Ishikawa (cell line): Measurements from ENCODE around the gene CHAF1A.

Experiments used
- CEBPB ChIP-seq: IDR thresholded peaks from 2 replicates; pipeline ENCODE4 v1.6.1; 2012
- CREB1 ChIP-seq: IDR thresholded peaks from 2 replicates; pipeline ENCODE4 v1.6.1; 2012; ENCODE audit warnings: low read depth
- EGR1 ChIP-seq: IDR thresholded peaks from 2 replicates; pipeline ENCODE4 v1.6.1; 2012
- EP300 ChIP-seq: IDR thresholded peaks from 2 replicates; pipeline ENCODE4 v1.6.1; 2012; ENCODE audit warnings: borderline replicate concordance
- FOXM1 ChIP-seq: IDR thresholded peaks from 2 replicates; pipeline ENCODE4 v1.6.1; 2012; ENCODE audit warnings: low read depth, borderline replicate concordance
- NFIC ChIP-seq: IDR thresholded peaks from 2 replicates; pipeline ENCODE4 v1.6.1; 2012
- RAD21 ChIP-seq: IDR thresholded peaks from 2 replicates; pipeline ENCODE4 v1.6.1; 2012; ENCODE audit warnings: low read depth
- TAF1 ChIP-seq: IDR thresholded peaks from 2 replicates; pipeline ENCODE4 v1.6.1; 2012; ENCODE audit warnings: low read depth, mild to moderate bottlenecking
- TCF12 ChIP-seq: IDR thresholded peaks from 2 replicates; pipeline ENCODE4 v1.6.1; 2012; ENCODE audit warnings: low read depth
- TEAD4 ChIP-seq: IDR thresholded peaks from 2 replicates; pipeline ENCODE4 v1.6.1; 2012
- YY1 ChIP-seq: IDR thresholded peaks from 2 replicates; pipeline ENCODE4 v1.6.1; 2012; ENCODE audit warnings: low read depth
- ZBTB7A ChIP-seq: IDR thresholded peaks from 2 replicates; pipeline ENCODE4 v1.6.1; 2012; ENCODE audit warnings: low read depth
- TF ChIP-seq, protein P1 (sequence below): IDR thresholded peaks from 2 replicates; pipeline ENCODE4 v1.6.1; 2012
- TF ChIP-seq, protein P2 (sequence below): IDR thresholded peaks from 2 replicates; pipeline ENCODE4 v1.6.1; 2012
- TF ChIP-seq, protein P3 (sequence below): IDR thresholded peaks from 2 replicates; pipeline ENCODE4 v1.6.1; 2012; ENCODE audit warnings: low read depth, mild to moderate bottlenecking

The CHAF1A gene

DNA sequence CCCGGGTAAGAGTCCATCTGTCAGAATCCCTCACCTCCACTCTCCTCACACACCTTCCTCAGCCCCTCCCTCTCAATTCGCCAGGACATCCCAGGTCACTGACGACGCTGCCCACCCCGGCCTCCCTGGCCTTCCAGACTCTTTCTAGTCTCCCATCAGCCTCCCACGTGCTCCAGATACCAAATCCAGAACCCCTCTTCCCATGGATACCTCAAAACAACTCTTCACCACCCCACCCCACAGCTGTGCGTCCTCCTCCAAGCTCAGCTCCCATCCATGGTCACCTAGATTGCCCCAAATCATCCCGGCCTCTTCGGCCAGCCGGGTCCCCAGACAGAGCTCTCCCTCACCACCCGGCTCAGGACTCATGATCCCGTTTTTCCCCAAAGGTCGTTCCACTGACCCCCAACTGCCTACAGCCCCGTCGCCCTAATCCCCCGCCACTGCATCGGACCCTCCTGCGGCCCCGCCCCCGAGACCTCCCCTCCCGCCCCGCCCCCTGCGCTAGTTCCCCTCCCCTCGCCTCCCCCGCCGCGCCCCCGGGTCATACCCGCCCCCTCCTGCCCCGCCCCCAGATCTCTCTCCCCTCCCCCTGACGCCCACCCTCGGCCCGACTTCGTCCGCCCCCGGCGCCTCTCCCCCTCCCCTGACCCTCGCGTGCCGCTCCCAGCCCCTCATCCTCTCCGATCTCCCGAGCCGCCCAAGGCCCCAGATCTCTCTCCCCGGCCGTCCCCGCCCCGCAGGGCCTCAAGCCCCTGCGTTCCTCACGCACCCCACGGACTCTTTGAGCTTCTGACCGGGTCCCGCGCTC lies 54.6 kb downstream of the CHAF1A start:
- TF ChIP-seq ZBTB7A (no peak), RAD21 (no peak), YY1 (no peak), CEBPB (no peak), TCF12 (no peak), EGR1 (no peak), CREB1 (no peak), TEAD4 (no peak), TAF1 (no peak), FOXM1 (no peak)
- TF ChIP-seq, protein P1, sequence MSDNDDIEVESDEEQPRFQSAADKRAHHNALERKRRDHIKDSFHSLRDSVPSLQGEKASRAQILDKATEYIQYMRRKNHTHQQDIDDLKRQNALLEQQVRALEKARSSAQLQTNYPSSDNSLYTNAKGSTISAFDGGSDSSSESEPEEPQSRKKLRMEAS = no peak
- TF ChIP-seq, protein P2, sequence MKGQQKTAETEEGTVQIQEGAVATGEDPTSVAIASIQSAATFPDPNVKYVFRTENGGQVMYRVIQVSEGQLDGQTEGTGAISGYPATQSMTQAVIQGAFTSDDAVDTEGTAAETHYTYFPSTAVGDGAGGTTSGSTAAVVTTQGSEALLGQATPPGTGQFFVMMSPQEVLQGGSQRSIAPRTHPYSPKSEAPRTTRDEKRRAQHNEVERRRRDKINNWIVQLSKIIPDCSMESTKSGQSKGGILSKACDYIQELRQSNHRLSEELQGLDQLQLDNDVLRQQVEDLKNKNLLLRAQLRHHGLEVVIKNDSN = no peak

DNA sequence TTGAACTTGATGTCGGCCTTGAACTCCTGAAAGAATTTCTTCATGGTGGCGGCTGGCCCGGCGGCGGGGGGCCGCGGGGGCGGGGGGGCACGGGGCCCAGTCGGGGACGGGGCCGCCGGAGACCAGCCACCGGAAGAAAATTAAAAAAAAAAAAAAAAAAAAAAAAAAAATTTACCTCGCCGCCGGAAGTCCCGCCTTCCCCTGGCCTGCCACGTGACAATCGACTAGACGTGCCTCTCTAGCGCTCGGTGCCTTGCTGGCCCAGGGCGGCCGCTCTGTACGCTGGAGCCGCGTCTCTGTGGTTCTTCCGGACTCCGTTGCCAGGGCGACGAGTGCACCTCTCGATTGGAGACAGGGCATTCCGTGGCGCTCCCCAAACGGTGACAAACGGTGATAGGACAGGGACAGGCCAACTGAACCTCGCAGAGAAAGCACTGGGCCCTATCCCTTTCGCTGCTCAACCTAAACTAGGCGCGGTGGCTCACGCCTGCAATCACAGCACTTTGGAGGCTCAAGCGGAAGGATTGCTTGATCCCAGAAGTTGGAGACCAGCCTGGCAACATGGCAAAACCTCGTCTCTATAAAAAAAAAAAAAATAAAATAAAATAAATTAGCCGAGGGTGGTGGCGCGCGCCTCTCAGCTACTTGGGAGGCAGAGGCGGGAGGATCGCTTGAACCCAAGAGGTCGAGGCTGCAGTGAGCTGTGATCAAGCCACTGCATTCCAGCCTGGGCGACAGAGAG lies 55.4 kb downstream of the CHAF1A start, which contains the start of gene UBXN6:
Gene UBXN6, minus strand, starts transcription at position 141 of the 742 bp plus-strand sequence. Its CDS starts 97 bp downstream, at position 44.
- TF ChIP-seq NFIC (no peak), CEBPB (no peak), TEAD4 (peak; percentile 45; the same call in 1 of the 2 replicates), TAF1 (peak; percentile 67; the same call in 1 of the 2 replicates), TCF12 (peak; percentile 47; the same call in 1 of the 2 replicates), YY1 (peak; percentile 46; the same call in 1 of the 2 replicates)
- TF ChIP-seq, protein P1 = peak; percentile 86
- TF ChIP-seq, protein P2 = peak; percentile 97

DNA sequence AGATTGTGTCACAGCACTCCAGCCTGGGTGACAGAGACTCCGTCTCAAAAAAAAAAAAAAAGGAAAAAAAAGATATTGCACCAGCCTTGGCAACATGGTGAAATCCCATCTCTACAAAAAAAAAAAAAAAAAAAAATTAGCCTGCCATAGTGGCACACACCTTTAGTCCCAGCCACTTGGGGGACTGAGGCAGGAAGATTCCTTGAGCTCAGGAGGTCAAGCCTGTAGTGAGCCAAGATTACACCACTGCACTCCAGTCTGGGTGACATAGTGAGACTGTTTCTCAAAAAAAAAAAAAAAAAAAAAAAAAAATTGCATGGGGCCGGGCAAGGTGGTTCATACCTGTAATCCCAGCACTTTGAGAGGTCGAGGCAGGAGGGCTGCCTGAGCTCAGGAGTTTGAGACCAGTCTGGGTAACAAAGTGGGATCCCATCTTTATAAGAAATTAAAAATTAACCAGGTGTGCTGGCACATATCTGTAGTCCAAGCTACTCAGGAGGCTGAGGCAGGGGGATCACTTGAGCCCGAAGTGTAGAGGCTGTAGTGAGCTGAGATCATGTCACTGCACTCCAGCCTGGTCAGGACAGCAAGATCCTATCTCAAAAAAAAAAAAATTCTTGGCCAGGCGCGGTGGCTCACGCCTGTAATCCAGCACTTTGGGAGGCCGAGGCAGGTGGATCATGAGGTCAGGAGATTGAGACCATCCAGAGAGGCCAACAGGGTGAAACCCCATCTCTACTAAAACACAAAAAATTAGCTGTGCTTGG lies 62.6 kb downstream of the CHAF1A start:
- TF ChIP-seq TAF1 (no peak), NFIC (no peak), EGR1 (no peak), CEBPB (no peak), ZBTB7A (no peak)
- TF ChIP-seq, protein P3, sequence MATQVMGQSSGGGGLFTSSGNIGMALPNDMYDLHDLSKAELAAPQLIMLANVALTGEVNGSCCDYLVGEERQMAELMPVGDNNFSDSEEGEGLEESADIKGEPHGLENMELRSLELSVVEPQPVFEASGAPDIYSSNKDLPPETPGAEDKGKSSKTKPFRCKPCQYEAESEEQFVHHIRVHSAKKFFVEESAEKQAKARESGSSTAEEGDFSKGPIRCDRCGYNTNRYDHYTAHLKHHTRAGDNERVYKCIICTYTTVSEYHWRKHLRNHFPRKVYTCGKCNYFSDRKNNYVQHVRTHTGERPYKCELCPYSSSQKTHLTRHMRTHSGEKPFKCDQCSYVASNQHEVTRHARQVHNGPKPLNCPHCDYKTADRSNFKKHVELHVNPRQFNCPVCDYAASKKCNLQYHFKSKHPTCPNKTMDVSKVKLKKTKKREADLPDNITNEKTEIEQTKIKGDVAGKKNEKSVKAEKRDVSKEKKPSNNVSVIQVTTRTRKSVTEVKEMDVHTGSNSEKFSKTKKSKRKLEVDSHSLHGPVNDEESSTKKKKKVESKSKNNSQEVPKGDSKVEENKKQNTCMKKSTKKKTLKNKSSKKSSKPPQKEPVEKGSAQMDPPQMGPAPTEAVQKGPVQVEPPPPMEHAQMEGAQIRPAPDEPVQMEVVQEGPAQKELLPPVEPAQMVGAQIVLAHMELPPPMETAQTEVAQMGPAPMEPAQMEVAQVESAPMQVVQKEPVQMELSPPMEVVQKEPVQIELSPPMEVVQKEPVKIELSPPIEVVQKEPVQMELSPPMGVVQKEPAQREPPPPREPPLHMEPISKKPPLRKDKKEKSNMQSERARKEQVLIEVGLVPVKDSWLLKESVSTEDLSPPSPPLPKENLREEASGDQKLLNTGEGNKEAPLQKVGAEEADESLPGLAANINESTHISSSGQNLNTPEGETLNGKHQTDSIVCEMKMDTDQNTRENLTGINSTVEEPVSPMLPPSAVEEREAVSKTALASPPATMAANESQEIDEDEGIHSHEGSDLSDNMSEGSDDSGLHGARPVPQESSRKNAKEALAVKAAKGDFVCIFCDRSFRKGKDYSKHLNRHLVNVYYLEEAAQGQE = no peak

DNA sequence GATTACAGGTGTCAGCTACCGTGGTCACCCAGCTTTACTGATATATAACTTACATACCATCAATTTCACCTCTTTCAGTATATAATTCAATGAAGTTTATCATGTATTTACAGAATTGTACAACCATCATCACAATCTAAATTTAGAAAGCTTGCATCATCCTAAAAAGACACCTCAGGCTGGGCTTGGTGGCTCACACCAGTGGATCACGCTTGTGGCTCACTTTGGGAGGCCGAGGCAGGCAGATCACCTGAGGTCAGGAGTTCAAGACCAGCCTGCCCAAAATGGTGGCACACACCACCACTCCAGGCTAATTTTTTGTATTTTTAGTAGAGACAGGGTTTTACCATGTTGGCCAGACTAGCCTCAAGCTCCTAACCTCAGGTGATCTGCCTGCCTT lies 65.4 kb downstream of the CHAF1A start:
- TF ChIP-seq FOXM1 (no peak), ZBTB7A (no peak), RAD21 (no peak), NFIC (no peak), CREB1 (no peak), TEAD4 (no peak), TAF1 (no peak), YY1 (no peak), CEBPB (no peak), EP300 (no peak), TCF12 (no peak), EGR1 (no peak)
- TF ChIP-seq, protein P1 = no peak
- TF ChIP-seq, protein P3 = no peak
- TF ChIP-seq, protein P2 = no peak
